ENCODE measurements around the gene ZDHHC11B.
"Not testable (repeated sequence)": the region's sequence is repeated elsewhere in the genome, so short reads cannot be mapped to it uniquely, and the experiment has no call there.

Gene ZDHHC11B

GRCh38 chr5:680118-680795 lies 104.3 kb downstream of the ZDHHC11B start:
- H3F3A ChIP-seq (ENCODE audit: control insufficient read depth, insufficient read depth); H4K20me1 ChIP-seq (ENCODE audit: control insufficient read depth, insufficient read depth, low read depth, low read length); H3K4me2 ChIP-seq (ENCODE audit: low read length); H3K27ac ChIP-seq (ENCODE audit: low read depth, low read length); H3K4me3 ChIP-seq (ENCODE audit: low read length); H3K79me2 ChIP-seq (ENCODE audit: control insufficient read depth, low read length); H3K4me1 ChIP-seq (ENCODE audit: control insufficient read depth, low read length); H3K36me3 ChIP-seq (ENCODE audit: control insufficient read depth, low read length); H3K9me3 ChIP-seq (ENCODE audit: control insufficient read depth, insufficient read depth, low read length); H3K27me3 ChIP-seq (ENCODE audit: control insufficient read depth, low read length); H3K9me2 ChIP-seq (replicated peaks; ENCODE audit: control insufficient read depth, low read length): not testable (repeated sequence)

GRCh38 chr5:679166-679895 lies 105.2 kb downstream of the ZDHHC11B start:
- H3K4me1 ChIP-seq (ENCODE audit: control insufficient read depth, low read length); H3K9me2 ChIP-seq (replicated peaks; ENCODE audit: control insufficient read depth, low read length); H4K20me1 ChIP-seq (ENCODE audit: control insufficient read depth, insufficient read depth, low read depth, low read length): not testable (repeated sequence)

GRCh38 chr5:678521-678920 lies 106.0 kb downstream of the ZDHHC11B start:
- not testable (repeated sequence) for H3K36me3 ChIP-seq (ENCODE audit: control insufficient read depth, low read length); H3K4me3 ChIP-seq (ENCODE audit: low read length); H4K20me1 ChIP-seq (ENCODE audit: control insufficient read depth, insufficient read depth, low read depth, low read length); H3K4me1 ChIP-seq (ENCODE audit: control insufficient read depth, low read length); H3K9me2 ChIP-seq (replicated peaks; ENCODE audit: control insufficient read depth, low read length); H3F3A ChIP-seq (ENCODE audit: control insufficient read depth, insufficient read depth); H3K79me2 ChIP-seq (ENCODE audit: control insufficient read depth, low read length); H3K27me3 ChIP-seq (ENCODE audit: control insufficient read depth, low read length); H3K4me2 ChIP-seq (ENCODE audit: low read length); H3K9me3 ChIP-seq (ENCODE audit: control insufficient read depth, insufficient read depth, low read length); H3K27ac ChIP-seq (ENCODE audit: low read depth, low read length)

More at GRCh38 chr5:679166-679895, 105.2 kb downstream of the ZDHHC11B start:
- not testable (repeated sequence) for H3K4me3 ChIP-seq (ENCODE audit: low read length); H3K9me3 ChIP-seq (ENCODE audit: control insufficient read depth, insufficient read depth, low read length); H3K36me3 ChIP-seq (ENCODE audit: control insufficient read depth, low read length); H3K4me2 ChIP-seq (ENCODE audit: low read length); H3K27me3 ChIP-seq (ENCODE audit: control insufficient read depth, low read length); H3K27ac ChIP-seq (ENCODE audit: low read depth, low read length); H3F3A ChIP-seq (ENCODE audit: control insufficient read depth, insufficient read depth); H3K79me2 ChIP-seq (ENCODE audit: control insufficient read depth, low read length)

GRCh38 chr5:677131-678101 lies 107.1 kb downstream of the ZDHHC11B start:
- H3K4me3 ChIP-seq (ENCODE audit: low read length): no peak overlapping the region
- peaks cover 5% of the 10 kb centered on the region for H4K20me1 ChIP-seq (ENCODE audit: control insufficient read depth, insufficient read depth, low read depth, low read length)
- H3K27ac ChIP-seq (ENCODE audit: low read depth, low read length): no peak overlapping the region
- no peak overlapping the region for H3K4me2 ChIP-seq (ENCODE audit: low read length)
- H3K79me2 ChIP-seq (ENCODE audit: control insufficient read depth, low read length): no peaks in the 10 kb centered on the region
- TF ChIP-seq EZH2phosphoT487 (IDR thresholded peaks at IDR 0.05; ENCODE audit: borderline replicate concordance, low read length) (no peak), CTCF (IDR thresholded peaks at IDR 0.05; ENCODE audit: low read depth, low read length, poor library complexity, severe bottlenecking) (no peak)
- peaks cover 11% of the 10 kb centered on the region for H3K27me3 ChIP-seq (ENCODE audit: control insufficient read depth, low read length)
- peaks cover 7% of the 10 kb centered on the region; the same call in 1 of the 2 replicates for H3K4me1 ChIP-seq (ENCODE audit: control insufficient read depth, low read length)
- no peaks in the 10 kb centered on the region for H3K36me3 ChIP-seq (ENCODE audit: control insufficient read depth, low read length)
- H3F3A ChIP-seq (ENCODE audit: control insufficient read depth, insufficient read depth): no peaks in the 10 kb centered on the region
- no peaks in the 10 kb centered on the region for H3K9me3 ChIP-seq (ENCODE audit: control insufficient read depth, insufficient read depth, low read length)
- H3K9me2 ChIP-seq (replicated peaks; ENCODE audit: control insufficient read depth, low read length): no peaks in the 10 kb centered on the region

All from DOHH2 (cell line).